Measurements from ENCODE around the gene TMEM203.

The TMEM203 gene

GRCh38 chr9:137178201-137178938 lies 27.1 kb downstream of the TMEM203 start:
- no peak for DNase-seq (ENCODE audit: low spot score)

DNA sequence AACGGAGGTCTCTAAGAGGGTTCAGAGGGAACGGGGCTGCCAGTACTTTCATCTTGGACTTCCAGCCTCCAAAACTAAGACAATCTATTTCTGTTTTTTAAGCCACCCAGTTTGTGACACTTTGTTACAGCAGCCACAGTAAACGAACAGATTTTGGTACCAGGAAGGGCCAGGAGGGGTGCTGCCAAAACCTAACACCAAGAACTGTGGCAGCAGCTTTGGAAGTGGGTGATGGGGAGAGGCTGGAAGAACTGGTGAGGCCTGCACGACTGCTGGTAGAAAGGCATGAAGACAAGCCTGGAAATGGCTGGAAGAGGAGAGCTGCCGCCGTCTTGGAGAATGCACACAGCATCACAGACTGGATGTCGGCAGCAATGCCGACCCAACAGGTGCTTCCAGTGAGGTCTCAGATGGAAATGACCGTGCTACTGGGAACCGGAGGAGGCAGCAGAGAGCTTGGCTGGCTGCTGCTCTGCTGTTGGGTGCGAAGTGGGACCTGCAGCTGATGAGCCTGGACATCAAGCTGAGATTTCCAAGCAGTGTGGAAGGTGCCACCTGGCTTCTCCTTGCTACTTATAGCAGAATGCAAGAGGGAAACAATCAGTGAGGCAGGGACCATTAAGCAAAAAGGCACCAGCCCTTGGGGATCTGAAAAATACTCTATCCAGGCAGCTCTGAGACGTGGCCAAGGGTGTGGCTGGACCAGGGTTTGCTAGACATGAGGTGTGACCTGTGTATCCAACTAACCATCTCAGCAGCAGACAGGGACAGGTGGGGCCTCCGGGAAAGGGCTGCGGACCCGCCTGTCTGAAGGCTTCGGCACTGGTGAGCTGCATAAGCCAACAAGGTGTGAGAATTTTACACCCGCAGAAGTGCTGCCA lies 28.9 kb downstream of the TMEM203 start:
- no peak for DNase-seq (ENCODE audit: low spot score)

- no peak for DNase-seq (ENCODE audit: low spot score)
Measured at GRCh38 chr9:137175345-137175961, 30.0 kb downstream of the TMEM203 start.

GRCh38 chr9:137174722-137175293 lies 30.6 kb downstream of the TMEM203 start:
- no peak for DNase-seq (ENCODE audit: low spot score)

DNA sequence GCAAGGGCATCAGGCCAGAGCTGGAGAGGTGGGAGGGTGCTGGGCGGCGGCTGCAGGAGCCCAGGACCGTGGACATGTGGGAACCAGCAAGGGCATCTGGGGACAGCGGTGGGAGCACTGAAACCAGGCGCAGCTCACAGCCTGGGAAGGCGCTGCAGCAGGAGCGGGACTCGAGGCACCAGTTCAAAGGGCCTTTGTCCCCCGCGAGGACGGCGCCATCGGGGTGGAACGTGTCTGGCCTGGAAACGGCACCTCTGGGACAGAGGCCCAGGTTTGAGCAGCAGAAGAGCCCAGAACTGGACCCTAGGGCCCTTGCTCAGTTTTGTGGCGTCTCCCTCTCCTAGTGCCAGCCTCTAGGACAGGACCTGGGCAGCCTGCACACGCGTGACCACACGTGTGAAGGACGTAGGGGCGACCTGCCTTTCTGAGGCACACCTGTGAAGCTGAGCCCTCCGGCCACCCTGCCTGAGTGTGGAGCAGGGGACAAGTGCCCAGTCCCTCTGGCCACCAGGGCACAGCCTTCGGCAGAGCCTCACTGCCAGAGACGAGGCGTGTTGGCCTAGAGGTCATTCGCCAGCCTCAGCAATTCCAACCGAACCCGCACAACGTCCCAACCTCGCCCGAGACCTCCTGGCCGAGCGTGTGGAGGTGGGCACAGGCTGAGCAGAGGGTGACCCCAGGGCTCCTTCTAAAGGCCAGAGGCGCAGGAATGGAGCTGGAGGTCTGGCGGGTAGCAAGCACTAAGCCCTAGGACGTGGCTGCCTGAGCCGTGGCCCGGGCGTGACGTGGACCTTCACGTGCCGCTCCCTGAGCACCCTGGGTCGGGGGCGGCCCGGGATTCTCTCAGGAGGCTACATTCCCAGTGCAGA lies 31.4 kb downstream of the TMEM203 start:
- DNase-seq (ENCODE audit: low spot score), result no peak

GRCh38 chr9:137172901-137173795 lies 32.3 kb downstream of the TMEM203 start:
- no peak for DNase-seq (ENCODE audit: low spot score)

DNA sequence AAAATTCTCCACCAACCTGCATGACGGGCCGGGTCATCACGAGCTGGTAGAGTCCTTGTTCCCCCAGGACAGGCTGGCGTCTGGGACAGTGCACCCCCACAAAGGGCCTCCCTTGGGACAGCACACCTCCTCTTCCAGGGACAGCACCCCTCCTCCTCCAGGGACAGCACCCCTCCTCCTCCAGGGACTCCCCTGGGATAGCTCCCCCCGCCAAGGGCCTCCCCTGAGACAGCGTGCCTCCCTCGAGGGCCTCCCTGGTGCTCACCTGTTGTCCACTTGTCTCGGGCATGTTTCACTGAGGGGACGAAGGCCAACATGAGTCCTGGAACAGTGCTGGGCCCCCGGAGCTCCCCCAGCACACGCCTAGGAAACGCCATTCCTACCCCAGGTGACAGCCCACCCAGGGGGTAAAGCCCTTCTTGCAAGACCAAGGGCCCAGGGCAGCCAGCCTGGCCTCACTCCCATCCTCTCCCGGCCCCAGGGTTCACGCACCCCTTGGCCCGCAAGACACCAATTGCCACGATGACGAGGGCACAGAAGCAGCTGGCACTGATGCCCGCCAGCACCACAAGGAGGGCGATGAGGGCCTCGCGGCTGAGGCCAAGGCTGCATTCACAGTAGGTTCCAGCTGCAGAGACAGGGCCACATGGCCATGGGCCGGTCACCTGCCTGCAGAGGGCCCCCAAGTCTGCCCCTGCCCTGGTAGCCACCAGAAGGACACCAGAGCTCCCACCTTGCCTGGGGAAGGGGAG lies 34.1 kb downstream of the TMEM203 start:
- DNase-seq (ENCODE audit: low spot score), result no peak

GRCh38 chr9:137170486-137171148 lies 34.8 kb downstream of the TMEM203 start:
- DNase-seq (ENCODE audit: low spot score), result no peak

DNA sequence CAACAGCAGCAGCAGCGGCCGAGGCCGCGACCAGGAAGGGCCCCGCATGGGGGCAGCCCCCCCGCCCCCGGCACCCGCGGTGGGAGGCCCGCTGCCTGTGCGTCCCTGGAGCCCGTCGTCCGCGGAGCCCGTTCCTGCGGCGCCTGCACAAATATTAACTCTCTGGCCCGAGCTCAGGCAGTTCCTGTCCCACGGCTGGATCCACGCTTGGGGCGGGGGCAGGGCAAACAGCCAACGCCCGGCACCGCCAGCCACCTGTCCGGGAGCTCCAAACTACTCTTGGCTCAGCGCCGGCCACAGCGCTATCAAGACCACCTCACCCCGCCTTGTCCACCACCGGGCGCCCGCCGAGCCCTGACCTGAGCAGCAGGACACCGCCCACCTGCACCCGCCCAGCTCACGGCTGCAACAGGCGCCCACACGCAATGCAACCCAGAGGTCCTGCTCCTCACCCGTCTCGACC lies 35.5 kb downstream of the TMEM203 start, which contains the start of gene LRRC26:
LRRC26 (minus strand) TSS at position 156 of the 463 bp plus-strand sequence; CDS start at position 48, 108 bp downstream.
- no peak for DNase-seq (ENCODE audit: low spot score)

GRCh38 chr9:137168904-137169856 lies 36.3 kb downstream of the TMEM203 start:
- DNase-seq (ENCODE audit: low spot score), result no peak

DNA sequence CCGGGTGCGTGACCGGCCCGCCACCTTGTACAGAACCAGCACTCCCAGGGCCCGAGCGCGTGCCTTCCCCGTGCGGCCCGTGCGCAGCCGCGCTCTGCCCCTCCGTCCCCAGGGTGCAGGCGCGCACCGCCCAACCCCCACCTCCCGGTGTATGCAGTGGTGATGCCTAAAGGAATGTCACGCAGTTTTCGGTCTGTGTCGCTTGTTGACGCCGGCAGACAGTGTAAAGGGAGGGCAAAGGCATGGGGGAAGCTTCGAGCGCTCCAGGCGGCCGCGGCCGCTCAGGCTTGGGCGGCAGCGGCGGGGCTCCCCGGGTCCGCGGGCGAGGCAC lies 36.9 kb downstream of the TMEM203 start:
- DNase-seq (ENCODE audit: low spot score), result no peak

GRCh38 chr9:137167747-137168572 lies 37.5 kb downstream of the TMEM203 start:
- DNase-seq (ENCODE audit: low spot score), result no peak

- no peak for DNase-seq (ENCODE audit: low spot score)
Measured at GRCh38 chr9:137167277-137167746, 38.1 kb downstream of the TMEM203 start.

GRCh38 chr9:137166380-137167229 lies 38.8 kb downstream of the TMEM203 start:
- no peak for DNase-seq (ENCODE audit: low spot score)

GRCh38 chr9:137165250-137165836 lies 40.1 kb downstream of the TMEM203 start:
- no peak for DNase-seq (ENCODE audit: low spot score)
